K562 (cell line): ENCODE data around the gene SPRED2. TPM values are rescaled to one million over a fixed set of nuclear protein-coding genes. Genes with fewer than 3 reads are reported as not detected.

Source experiments
- DPF2 ChIP-seq: fragments of 450-650 bp; IDR thresholded peaks from 2 replicates; pipeline ENCODE4 v1.6.1; 2016
- HDAC1 ChIP-seq, 2 experiments: fragments of 450-650 bp; IDR thresholded peaks; 2 replicates each; pipeline ENCODE4 v1.6.1; 2016 to 2017; ENCODE audit warnings: inconsistent platforms in 1 of 2, mild to moderate bottlenecking in 1 of 2, moderate library complexity in 1 of 2
- NFIC ChIP-seq: fragments of 450-650 bp; IDR thresholded peaks from 2 replicates; pipeline ENCODE4 v1.6.1; 2017; ENCODE audit warnings: mild to moderate bottlenecking, inconsistent platforms
- POLR2A ChIP-seq: fragments of 450-650 bp; conservative IDR thresholded peaks from 2 replicates; pipeline ENCODE4 v1.6.1; 2016
- PTTG1 ChIP-seq: fragments of 450-650 bp; IDR thresholded peaks from 2 replicates; pipeline ENCODE4 v1.6.1; 2016; ENCODE audit warnings: low read depth, mild to moderate bottlenecking, missing genetic modification characterization, missing compliant biosample characterization
- SIRT6 ChIP-seq: IDR thresholded peaks from one replicate; pipeline ENCODE4 v1.6.1; 2012; ENCODE audit warnings: low read depth, mild to moderate bottlenecking, control low read depth, inconsistent platforms, low read length, moderate library complexity
- SMAD3 ChIP-seq: fragments of 450-650 bp; formaldehyde crosslinking; conservative IDR thresholded peaks from 2 replicates; pipeline ENCODE4 v1.4.0; 2020; ENCODE audit warnings: mild to moderate bottlenecking
- TOE1 ChIP-seq, 2 experiments: fragments of 450-650 bp in 1 of 2; sonication (generic) in 1 of 2; formaldehyde crosslinking in 1 of 2; IDR thresholded peaks; 2 replicates each; pipeline versions ENCODE4 v1.7.1 to v1.8.0; 2016 to 2022; ENCODE audit warnings: borderline replicate concordance in 2 of 2, mild to moderate bottlenecking in 2 of 2, antibody characterized with exemption in 1 of 2, inconsistent platforms in 1 of 2, low read depth in 1 of 2, missing genetic modification reagents in 1 of 2, moderate library complexity in 1 of 2
- polyA plus RNA-seq, 8 experiments: library from polyadenylated mRNA; depleted of rRNA in 4 of 8; stranded (reverse) in 5 of 8; unstranded in 3 of 8; fragments of >200 nt; fragmentation: Nextera tagmentation in 2 of 8; fragmentation: Illumina TruSeq in 1 of 8; extraction: Ambion mirVana in 2 of 8; extraction: Trizol in 1 of 8; gene quantifications; 2 replicates each; pipeline versions ENCODE4 v1.2.1 to v1.2.3, GENCODE V29; 2011 to 2014; ENCODE audit warnings: inconsistent platforms in 1 of 8, missing spikeins in 1 of 8
- total RNA-seq, 7 experiments: library from RNA; depleted of rRNA in 6 of 7; stranded (reverse); fragments of >200 nt in 6 of 7; fragmentation: Illumina TruSeq in 2 of 7; extraction: Trizol in 2 of 7; gene quantifications; 2 replicates each; pipeline versions ENCODE4 v1.2.1 to v1.2.3, GENCODE V29; 2011 to 2021; ENCODE audit warnings: low replicate concordance in 1 of 7
- TF ChIP-seq, protein P1 (sequence below): fragments of 450-650 bp; IDR thresholded peaks from 2 replicates; pipeline ENCODE4 v1.7.1; 2018; ENCODE audit warnings: mild to moderate bottlenecking, low read depth; ENCODE audit not compliant: partially characterized antibody
- TF ChIP-seq, protein P2 (sequence below): fragments of 450-650 bp; IDR thresholded peaks from 2 replicates; pipeline ENCODE4 v1.6.1; 2017; ENCODE audit warnings: antibody characterized with exemption, mild to moderate bottlenecking
- TF ChIP-seq, protein P3 (sequence below): fragments of 200-800 bp; sonication (Bioruptor generic); IDR thresholded peaks from 2 replicates; pipeline ENCODE4 v1.6.1; 2017; ENCODE audit warnings: missing genetic modification characterization, missing compliant biosample characterization
- TF ChIP-seq, protein P4 (sequence below), 2 experiments: IDR thresholded peaks; 2 replicates each; pipeline ENCODE4 v1.6.1; 2012; ENCODE audit warnings: improper control_type of control experiment in 2 of 2, low read depth in 2 of 2, low read length in 2 of 2, borderline replicate concordance in 1 of 2

The SPRED2 gene
- total and polyA plus RNA-seq, 9 of the 15 experiments (the other 6 are each of a cell fraction or from before 2014, with no cell fraction given): 4.6 to 50.8 (median 14.1) TPM

DNA sequence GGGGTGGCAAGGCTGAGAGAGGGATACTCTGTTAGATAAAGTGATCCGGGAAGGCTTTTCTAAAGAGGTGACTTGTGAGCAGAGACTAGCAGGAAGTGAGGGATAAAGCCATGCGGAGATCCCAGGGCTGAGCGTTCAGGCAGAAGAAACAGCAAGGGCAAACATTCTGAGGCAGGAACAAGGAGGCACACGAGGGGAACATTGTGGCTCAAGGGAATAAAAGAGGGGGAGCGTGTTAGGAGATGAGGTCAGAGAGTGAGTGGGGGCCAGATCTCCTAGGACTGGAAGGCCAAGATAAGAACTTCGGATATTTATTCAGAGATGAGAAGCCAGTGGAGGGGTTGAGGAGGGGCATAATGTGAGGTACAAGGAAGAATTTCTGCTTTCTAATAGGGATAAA is 137.7 kb downstream of the SPRED2 start (continued):
- TF ChIP-seq NFIC (peak; percentile 44; the same call in 1 of the 2 replicates), SMAD3 (CRISPR knock-in tag) (no peak), DPF2 (peak; percentile 97), TOE1 (IDR thresholded peaks at IDR 0.05; ENCODE audit: borderline replicate concordance) (0 out of 2 replicates have a peak, but pooled peaks have one; percentile 21), TOE1 (CRISPR knock-in tag; IDR thresholded peaks at IDR 0.05; ENCODE audit: borderline replicate concordance, low read depth) (no peak), SIRT6 (no peak), HDAC1 (IDR thresholded peaks at IDR 0.05) (peak in 1 of 2 experiments; percentile 64; a peak in 2 of 4 replicates), POLR2A (peak; percentile 59), PTTG1 (tag) (no peak)
- TF ChIP-seq, protein P1, sequence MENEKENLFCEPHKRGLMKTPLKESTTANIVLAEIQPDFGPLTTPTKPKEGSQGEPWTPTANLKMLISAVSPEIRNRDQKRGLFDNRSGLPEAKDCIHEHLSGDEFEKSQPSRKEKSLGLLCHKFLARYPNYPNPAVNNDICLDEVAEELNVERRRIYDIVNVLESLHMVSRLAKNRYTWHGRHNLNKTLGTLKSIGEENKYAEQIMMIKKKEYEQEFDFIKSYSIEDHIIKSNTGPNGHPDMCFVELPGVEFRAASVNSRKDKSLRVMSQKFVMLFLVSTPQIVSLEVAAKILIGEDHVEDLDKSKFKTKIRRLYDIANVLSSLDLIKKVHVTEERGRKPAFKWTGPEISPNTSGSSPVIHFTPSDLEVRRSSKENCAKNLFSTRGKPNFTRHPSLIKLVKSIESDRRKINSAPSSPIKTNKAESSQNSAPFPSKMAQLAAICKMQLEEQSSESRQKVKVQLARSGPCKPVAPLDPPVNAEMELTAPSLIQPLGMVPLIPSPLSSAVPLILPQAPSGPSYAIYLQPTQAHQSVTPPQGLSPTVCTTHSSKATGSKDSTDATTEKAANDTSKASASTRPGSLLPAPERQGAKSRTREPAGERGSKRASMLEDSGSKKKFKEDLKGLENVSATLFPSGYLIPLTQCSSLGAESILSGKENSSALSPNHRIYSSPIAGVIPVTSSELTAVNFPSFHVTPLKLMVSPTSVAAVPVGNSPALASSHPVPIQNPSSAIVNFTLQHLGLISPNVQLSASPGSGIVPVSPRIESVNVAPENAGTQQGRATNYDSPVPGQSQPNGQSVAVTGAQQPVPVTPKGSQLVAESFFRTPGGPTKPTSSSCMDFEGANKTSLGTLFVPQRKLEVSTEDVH: peak; percentile 29
- TF ChIP-seq, protein P2, sequence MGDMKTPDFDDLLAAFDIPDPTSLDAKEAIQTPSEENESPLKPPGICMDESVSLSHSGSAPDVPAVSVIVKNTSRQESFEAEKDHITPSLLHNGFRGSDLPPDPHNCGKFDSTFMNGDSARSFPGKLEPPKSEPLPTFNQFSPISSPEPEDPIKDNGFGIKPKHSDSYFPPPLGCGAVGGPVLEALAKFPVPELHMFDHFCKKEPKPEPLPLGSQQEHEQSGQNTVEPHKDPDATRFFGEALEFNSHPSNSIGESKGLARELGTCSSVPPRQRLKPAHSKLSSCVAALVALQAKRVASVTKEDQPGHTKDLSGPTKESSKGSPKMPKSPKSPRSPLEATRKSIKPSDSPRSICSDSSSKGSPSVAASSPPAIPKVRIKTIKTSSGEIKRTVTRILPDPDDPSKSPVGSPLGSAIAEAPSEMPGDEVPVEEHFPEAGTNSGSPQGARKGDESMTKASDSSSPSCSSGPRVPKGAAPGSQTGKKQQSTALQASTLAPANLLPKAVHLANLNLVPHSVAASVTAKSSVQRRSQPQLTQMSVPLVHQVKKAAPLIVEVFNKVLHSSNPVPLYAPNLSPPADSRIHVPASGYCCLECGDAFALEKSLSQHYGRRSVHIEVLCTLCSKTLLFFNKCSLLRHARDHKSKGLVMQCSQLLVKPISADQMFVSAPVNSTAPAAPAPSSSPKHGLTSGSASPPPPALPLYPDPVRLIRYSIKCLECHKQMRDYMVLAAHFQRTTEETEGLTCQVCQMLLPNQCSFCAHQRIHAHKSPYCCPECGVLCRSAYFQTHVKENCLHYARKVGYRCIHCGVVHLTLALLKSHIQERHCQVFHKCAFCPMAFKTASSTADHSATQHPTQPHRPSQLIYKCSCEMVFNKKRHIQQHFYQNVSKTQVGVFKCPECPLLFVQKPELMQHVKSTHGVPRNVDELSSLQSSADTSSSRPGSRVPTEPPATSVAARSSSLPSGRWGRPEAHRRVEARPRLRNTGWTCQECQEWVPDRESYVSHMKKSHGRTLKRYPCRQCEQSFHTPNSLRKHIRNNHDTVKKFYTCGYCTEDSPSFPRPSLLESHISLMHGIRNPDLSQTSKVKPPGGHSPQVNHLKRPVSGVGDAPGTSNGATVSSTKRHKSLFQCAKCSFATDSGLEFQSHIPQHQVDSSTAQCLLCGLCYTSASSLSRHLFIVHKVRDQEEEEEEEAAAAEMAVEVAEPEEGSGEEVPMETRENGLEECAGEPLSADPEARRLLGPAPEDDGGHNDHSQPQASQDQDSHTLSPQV: peak; percentile 78; the same call in 1 of the 2 replicates
- TF ChIP-seq, protein P3, sequence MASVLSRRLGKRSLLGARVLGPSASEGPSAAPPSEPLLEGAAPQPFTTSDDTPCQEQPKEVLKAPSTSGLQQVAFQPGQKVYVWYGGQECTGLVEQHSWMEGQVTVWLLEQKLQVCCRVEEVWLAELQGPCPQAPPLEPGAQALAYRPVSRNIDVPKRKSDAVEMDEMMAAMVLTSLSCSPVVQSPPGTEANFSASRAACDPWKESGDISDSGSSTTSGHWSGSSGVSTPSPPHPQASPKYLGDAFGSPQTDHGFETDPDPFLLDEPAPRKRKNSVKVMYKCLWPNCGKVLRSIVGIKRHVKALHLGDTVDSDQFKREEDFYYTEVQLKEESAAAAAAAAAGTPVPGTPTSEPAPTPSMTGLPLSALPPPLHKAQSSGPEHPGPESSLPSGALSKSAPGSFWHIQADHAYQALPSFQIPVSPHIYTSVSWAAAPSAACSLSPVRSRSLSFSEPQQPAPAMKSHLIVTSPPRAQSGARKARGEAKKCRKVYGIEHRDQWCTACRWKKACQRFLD (CRISPR knock-in tag): 0 out of 2 replicates have a peak, but pooled peaks have one; percentile 52
- TF ChIP-seq, protein P4, sequence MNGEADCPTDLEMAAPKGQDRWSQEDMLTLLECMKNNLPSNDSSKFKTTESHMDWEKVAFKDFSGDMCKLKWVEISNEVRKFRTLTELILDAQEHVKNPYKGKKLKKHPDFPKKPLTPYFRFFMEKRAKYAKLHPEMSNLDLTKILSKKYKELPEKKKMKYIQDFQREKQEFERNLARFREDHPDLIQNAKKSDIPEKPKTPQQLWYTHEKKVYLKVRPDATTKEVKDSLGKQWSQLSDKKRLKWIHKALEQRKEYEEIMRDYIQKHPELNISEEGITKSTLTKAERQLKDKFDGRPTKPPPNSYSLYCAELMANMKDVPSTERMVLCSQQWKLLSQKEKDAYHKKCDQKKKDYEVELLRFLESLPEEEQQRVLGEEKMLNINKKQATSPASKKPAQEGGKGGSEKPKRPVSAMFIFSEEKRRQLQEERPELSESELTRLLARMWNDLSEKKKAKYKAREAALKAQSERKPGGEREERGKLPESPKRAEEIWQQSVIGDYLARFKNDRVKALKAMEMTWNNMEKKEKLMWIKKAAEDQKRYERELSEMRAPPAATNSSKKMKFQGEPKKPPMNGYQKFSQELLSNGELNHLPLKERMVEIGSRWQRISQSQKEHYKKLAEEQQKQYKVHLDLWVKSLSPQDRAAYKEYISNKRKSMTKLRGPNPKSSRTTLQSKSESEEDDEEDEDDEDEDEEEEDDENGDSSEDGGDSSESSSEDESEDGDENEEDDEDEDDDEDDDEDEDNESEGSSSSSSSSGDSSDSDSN (IDR thresholded peaks at IDR 0.05; ENCODE audit: borderline replicate concordance in 1 of 2, low read depth in 2 of 2, low read length in 2 of 2): 0 out of 4 replicates have a peak, but pooled peaks of 1 of the 2 experiments have one; percentile 27
